Neural crest cell (in vitro differentiated cells): Measurements from ENCODE around the gene SIRPA. TPM values are rescaled to one million over a fixed set of nuclear protein-coding genes. Genes with fewer than 3 reads are reported as not detected.

Experiments used
- DNase-seq: peaks from one replicate; pipeline ENCODE4 v3.0.0; 2021; ENCODE audit warnings: low read depth, mixed read lengths, low spot score
- H3K27ac Mint-ChIP-seq: one replicate; pipeline ENCODE4 v1.8.0; 2021; ENCODE audit warnings: mild to moderate bottlenecking, mixed read lengths; ENCODE audit not compliant: unreplicated experiment
- H3K27me3 Mint-ChIP-seq: 2 replicates; pipeline ENCODE4 v1.8.0; 2021; ENCODE audit warnings: low read depth, mild to moderate bottlenecking, mixed read lengths
- H3K36me3 Mint-ChIP-seq: 2 replicates; pipeline ENCODE4 v1.8.0; 2021; ENCODE audit warnings: low read depth, mild to moderate bottlenecking, mixed read lengths
- H3K4me1 Mint-ChIP-seq: 2 replicates; pipeline ENCODE4 v1.8.0; 2021; ENCODE audit warnings: mixed read lengths
- H3K4me3 Mint-ChIP-seq: one replicate; pipeline ENCODE4 v1.8.0; 2021; ENCODE audit warnings: mild to moderate bottlenecking, mixed read lengths
- H3K9me3 Mint-ChIP-seq: 2 replicates; pipeline ENCODE4 v1.8.0; 2021; ENCODE audit warnings: mixed read lengths
- total RNA-seq: library from RNA; stranded (reverse); gene quantifications from 2 replicates; pipeline ENCODE4 v1.2.1, GENCODE V29; 2021
- TF ChIP-seq, protein P1 (sequence below): fragments of 200-600 bp; sonication (generic); conservative IDR thresholded peaks from 2 replicates; pipeline ENCODE4 v1.5.0; 2021; ENCODE audit warnings: antibody characterized with exemption, mild to moderate bottlenecking

The SIRPA gene
- total RNA-seq, 1 donor from 2014 or later, result 10.2 TPM

DNA sequence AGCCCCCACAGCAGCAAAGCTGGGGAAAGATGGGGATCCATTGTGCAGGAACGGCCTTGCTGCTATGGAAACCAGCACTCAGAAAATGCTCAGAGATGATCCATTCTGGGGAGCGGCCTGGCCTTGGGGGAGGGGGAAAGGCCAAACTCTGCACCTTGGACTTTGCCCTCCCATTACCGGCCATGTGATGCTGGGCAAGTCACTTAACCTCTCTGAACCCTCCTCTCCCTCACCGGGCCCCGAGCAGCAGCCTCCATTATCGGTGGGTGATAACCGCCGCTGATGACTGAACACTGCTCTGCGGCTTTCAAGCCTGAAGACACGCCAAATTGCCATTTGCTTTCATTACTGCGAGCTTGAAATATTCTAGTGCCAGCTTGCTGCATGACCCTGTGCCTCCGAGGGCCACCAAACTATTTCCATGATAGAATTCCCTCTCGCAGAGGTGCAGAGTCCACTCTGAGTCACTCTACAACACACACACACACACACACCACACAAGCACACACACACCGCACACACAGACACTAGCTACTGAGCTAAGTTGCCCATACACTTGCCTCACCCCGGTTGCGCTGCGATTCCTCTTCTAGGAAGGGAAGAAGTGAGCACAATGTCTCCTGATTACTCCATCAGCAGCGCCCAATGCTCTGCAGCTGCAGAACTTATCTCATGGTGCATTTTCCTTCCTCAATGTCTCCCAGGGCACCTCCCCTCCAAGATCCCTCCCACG is 20.6 kb upstream of the SIRPA start:
- no peak for DNase-seq
- no peaks in the 10 kb centered on the region for H3K36me3 Mint-ChIP-seq
- H3K27ac Mint-ChIP-seq, result no peak overlapping the region
- H3K4me1 Mint-ChIP-seq, result peaks cover 22% of the 10 kb centered on the region
- H3K4me3 Mint-ChIP-seq, result no peak overlapping the region
- no peaks in the 10 kb centered on the region for H3K27me3 Mint-ChIP-seq
- H3K9me3 Mint-ChIP-seq, result no peaks in the 10 kb centered on the region
- TF ChIP-seq, protein P1, sequence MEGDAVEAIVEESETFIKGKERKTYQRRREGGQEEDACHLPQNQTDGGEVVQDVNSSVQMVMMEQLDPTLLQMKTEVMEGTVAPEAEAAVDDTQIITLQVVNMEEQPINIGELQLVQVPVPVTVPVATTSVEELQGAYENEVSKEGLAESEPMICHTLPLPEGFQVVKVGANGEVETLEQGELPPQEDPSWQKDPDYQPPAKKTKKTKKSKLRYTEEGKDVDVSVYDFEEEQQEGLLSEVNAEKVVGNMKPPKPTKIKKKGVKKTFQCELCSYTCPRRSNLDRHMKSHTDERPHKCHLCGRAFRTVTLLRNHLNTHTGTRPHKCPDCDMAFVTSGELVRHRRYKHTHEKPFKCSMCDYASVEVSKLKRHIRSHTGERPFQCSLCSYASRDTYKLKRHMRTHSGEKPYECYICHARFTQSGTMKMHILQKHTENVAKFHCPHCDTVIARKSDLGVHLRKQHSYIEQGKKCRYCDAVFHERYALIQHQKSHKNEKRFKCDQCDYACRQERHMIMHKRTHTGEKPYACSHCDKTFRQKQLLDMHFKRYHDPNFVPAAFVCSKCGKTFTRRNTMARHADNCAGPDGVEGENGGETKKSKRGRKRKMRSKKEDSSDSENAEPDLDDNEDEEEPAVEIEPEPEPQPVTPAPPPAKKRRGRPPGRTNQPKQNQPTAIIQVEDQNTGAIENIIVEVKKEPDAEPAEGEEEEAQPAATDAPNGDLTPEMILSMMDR, result no peak

DNA sequence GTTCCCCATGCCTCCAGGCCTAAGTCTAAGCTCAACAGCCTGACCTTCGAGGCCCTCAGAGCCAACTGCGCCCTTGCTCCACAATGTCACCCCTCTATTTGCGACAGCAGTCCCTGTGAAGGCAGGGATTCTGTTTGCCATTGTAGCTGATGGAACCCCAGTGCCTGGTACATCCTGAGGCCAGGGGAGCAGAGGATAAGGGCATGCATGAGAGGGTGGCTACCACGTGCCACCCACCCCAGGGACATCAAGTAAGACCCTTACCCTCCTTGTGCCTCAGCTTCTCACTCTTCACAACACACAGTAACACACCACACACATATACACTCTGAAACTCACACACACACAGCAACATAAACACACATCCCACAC is 20.0 kb upstream of the SIRPA start:
- H3K4me1 Mint-ChIP-seq, result peaks cover 25% of the 10 kb centered on the region

DNA sequence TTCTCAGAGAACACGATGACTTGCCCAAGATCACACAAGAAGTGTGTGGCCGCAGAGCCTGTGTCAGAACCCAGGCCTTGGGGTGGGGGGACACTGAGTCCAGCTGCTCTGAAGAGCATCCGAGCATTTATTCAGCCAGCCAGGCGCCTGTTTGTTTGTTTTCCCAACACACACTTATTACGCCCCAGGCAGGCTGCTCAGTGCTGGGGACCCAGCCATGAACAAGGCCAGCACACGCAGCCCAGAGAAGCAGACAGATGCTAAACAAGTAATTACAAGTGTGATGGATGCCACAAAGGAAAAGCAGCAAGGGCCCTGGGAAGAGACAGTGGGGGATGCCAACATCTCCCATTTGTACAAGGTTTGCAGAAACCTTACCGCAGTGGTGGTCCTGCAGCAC is 19.4 kb upstream of the SIRPA start:
- Mint-ChIP-seq H3K27me3 (no peaks in the 10 kb centered on the region), H3K36me3 (no peaks in the 10 kb centered on the region), H3K4me3 (no peak overlapping the region), H3K4me1 (peaks cover 31% of the 10 kb centered on the region), H3K27ac (no peak overlapping the region), H3K9me3 (no peaks in the 10 kb centered on the region)
- DNase-seq, result no peak
- TF ChIP-seq, protein P1, result no peak

More for the DNA sequence above, 20.0 kb upstream of the SIRPA start:
- peak overlapping the region; percentile 0 for H3K27ac Mint-ChIP-seq
- DNase-seq, result no peak
- TF ChIP-seq, protein P1, result no peak
- H3K4me3 Mint-ChIP-seq, result no peak overlapping the region
- no peaks in the 10 kb centered on the region for H3K36me3 Mint-ChIP-seq
- H3K9me3 Mint-ChIP-seq, result no peaks in the 10 kb centered on the region
- H3K27me3 Mint-ChIP-seq, result no peaks in the 10 kb centered on the region

DNA sequence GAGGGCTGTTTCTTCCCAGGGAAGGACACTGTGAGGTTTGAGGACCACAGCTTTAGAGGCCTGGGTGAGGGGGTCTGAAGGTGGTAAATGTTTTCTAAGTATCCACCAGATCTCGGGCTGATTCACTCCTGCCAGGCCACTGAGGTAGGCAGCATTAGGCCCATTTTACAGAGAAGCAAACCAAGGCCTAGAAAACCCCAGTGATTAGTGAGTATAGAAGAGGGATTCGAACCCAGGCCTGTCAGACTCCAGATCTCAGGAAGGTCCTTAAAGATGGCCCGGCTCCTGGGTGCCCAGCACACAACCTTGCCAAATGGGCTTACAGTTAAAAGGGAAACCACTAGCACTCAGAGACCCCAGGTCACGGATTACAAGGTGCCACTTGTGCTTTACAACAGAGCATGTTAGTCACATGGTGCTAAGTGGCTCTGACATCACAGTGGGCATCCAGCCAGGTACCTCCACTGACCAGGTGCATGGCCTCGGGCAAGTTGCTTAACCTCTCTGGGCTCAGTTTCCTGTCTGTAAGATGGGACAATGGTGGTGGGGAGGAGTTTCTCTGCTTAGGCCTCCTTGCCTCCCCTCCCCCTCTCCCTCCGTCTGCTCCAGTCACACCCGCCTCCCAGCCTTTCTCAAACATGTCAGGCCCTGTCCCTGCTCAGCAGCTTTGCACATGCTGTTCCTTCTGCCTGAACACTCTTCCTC is 18.8 kb upstream of the SIRPA start:
- H3K4me3 Mint-ChIP-seq, result no peak overlapping the region
- H3K27ac Mint-ChIP-seq, result no peak overlapping the region
- no peak for DNase-seq
- TF ChIP-seq, protein P1, result no peak
- H3K4me1 Mint-ChIP-seq, result peaks cover 37% of the 10 kb centered on the region
- no peaks in the 10 kb centered on the region for H3K9me3 Mint-ChIP-seq
- no peaks in the 10 kb centered on the region for H3K36me3 Mint-ChIP-seq
- no peaks in the 10 kb centered on the region for H3K27me3 Mint-ChIP-seq

DNA sequence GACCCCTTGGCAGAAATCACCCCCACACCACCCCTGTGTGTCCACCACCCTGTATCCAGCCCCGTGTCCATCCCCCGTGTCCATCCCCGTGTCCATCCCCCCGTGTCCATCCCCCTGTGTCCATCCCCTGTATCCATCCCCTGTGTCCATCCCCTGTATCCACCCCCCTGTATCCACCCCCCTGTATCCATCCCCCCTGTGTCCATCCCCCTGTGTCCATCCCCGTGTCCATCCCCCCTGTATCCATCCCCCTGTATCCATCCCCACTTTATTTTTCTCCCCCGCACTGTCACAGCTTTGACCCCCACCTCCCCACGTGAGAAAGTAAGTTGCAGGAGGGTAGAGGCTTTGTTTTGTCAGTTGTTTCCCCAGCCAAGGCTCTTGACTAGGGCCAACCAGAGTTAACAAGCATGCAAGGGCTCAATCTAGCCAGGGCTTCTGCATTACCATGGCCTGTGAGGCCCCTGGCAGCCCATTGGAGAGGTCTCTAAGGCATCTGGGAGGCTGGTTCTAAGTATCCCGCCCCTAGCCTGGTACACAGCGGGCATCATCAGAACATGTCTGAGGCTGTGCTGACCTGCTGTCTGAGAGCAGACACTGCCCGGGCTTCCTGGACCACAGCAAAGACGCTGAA is 18.1 kb upstream of the SIRPA start:
- H3K27me3 Mint-ChIP-seq, result no peaks in the 10 kb centered on the region
- no peak overlapping the region for H3K27ac Mint-ChIP-seq
- no peak for DNase-seq
- no peaks in the 10 kb centered on the region for H3K36me3 Mint-ChIP-seq
- peaks cover 42% of the 10 kb centered on the region for H3K4me1 Mint-ChIP-seq
- no peaks in the 10 kb centered on the region for H3K9me3 Mint-ChIP-seq
- TF ChIP-seq, protein P1, result no peak
- H3K4me3 Mint-ChIP-seq, result no peak overlapping the region
